K562 (cell line): Measurements from ENCODE around the gene PRPF6. TPM values are rescaled to one million over a fixed set of nuclear protein-coding genes. Genes with fewer than 3 reads are reported as not detected.

ENCODE experiments used
- RERE ChIP-seq: sonication (generic); formaldehyde crosslinking; IDR thresholded peaks from 2 replicates; pipeline ENCODE4 v1.8.0; 2023; ENCODE audit warnings: missing genetic modification reagents, mild to moderate bottlenecking, borderline replicate concordance
- ZFX ChIP-seq: sonication (generic); formaldehyde crosslinking; IDR thresholded peaks from 2 replicates; pipeline ENCODE4 v1.8.0; 2022; ENCODE audit warnings: mild to moderate bottlenecking, missing genetic modification reagents, moderate library complexity
- ZNF561 ChIP-seq: fragments of 450-650 bp; formaldehyde crosslinking; conservative IDR thresholded peaks from 2 replicates; pipeline ENCODE4 v1.4.0; 2020; ENCODE audit warnings: mild to moderate bottlenecking, moderate library complexity
- polyA plus RNA-seq, 8 experiments: library from polyadenylated mRNA; depleted of rRNA in 4 of 8; stranded (reverse) in 5 of 8; unstranded in 3 of 8; fragments of >200 nt; fragmentation: Nextera tagmentation in 2 of 8; fragmentation: Illumina TruSeq in 1 of 8; extraction: Ambion mirVana in 2 of 8; extraction: Trizol in 1 of 8; gene quantifications; 2 replicates each; pipeline versions ENCODE4 v1.2.1 to v1.2.3, GENCODE V29; 2011 to 2014; ENCODE audit warnings: inconsistent platforms in 1 of 8, missing spikeins in 1 of 8
- total RNA-seq, 7 experiments: library from RNA; depleted of rRNA in 6 of 7; stranded (reverse); fragments of >200 nt in 6 of 7; fragmentation: Illumina TruSeq in 2 of 7; extraction: Trizol in 2 of 7; gene quantifications; 2 replicates each; pipeline versions ENCODE4 v1.2.1 to v1.2.3, GENCODE V29; 2011 to 2021; ENCODE audit warnings: low replicate concordance in 1 of 7

The PRPF6 gene
- total and polyA plus RNA-seq, 9 of the 15 experiments (the other 6 are each of a cell fraction or from before 2014, with no cell fraction given): 4.2 to 83.2 (median 59.9) TPM

GRCh38 chr20:63939061-63939935, 41.6 kb upstream of the PRPF6 start (continued):
- no peak for TF ChIP-seq RERE (CRISPR knock-in tag)
- no peak for TF ChIP-seq ZFX (CRISPR knock-in tag)
- TF ChIP-seq ZNF561 (CRISPR knock-in tag): no peak
- TF ChIP-seq, all 486 proteins: peak for 6
